Thymus (tissue), 11 donors: ENCODE data around the gene LTB4R. TPM values are rescaled to one million over a fixed set of nuclear protein-coding genes. Genes with fewer than 3 reads are reported as not detected.
A peak's percentile ranks its signal among the peaks of the same experiment; 100 is the strongest.
"Not testable (repeated sequence)": the region's sequence is repeated elsewhere in the genome, so short reads cannot be mapped to it uniquely, and the experiment has no call there.

Experiments used
- DNase-seq, 9 donors: peaks; one replicate each; pipeline ENCODE4 v3.0.0-alpha.2; 2013; ENCODE audit warnings: low spot score in 9 of 9, low read depth in 6 of 9, missing footprints in 1 of 9
- H3K27ac ChIP-seq, 2 donors: one replicate each; pipeline ENCODE4 v1.5.1; 2013; ENCODE audit warnings: control low read depth in 1 of 2, low read depth in 1 of 2, low read length in 1 of 2, mild to moderate bottlenecking in 1 of 2, moderate library complexity in 1 of 2
- H3K27me3 ChIP-seq, 2 donors: one replicate each; pipeline ENCODE4 v1.5.1; 2013; ENCODE audit warnings: low read length in 1 of 2; ENCODE audit not compliant: control insufficient read depth in 2 of 2, insufficient read depth in 1 of 2
- H3K36me3 ChIP-seq, 2 donors: one replicate each; pipeline ENCODE4 v1.5.1; 2013; ENCODE audit warnings: low read length in 1 of 2, mild to moderate bottlenecking in 1 of 2, moderate library complexity in 1 of 2; ENCODE audit not compliant: control insufficient read depth in 2 of 2, insufficient read depth in 2 of 2
- H3K4me1 ChIP-seq, 2 donors: one replicate each; pipeline ENCODE4 v1.5.1; 2013; ENCODE audit warnings: low read length in 2 of 2; ENCODE audit not compliant: control insufficient read depth in 2 of 2, insufficient read depth in 2 of 2
- H3K4me3 ChIP-seq, 2 donors: one replicate each; pipeline ENCODE4 v1.5.1; 2013; ENCODE audit warnings: low read length in 2 of 2, control low read depth in 1 of 2, mild to moderate bottlenecking in 1 of 2
- H3K9me3 ChIP-seq, 2 donors: one replicate each; pipeline ENCODE4 v1.5.1; 2013; ENCODE audit warnings: low read length in 1 of 2, mild to moderate bottlenecking in 1 of 2; ENCODE audit not compliant: control insufficient read depth in 2 of 2, insufficient read depth in 1 of 2
- WGBS: extraction: QIAGEN DNeasy Blood & Tissue Kit; methylation state at CpG from one replicate; pipeline ENCODE4 v1.1.7; 2013; 5-methylcytosine and 5-hydroxymethylcytosine counted together
- polyA plus RNA-seq: library from polyadenylated mRNA; stranded (reverse); fragments of 200-250 nt; gene quantifications from one replicate; pipeline ENCODE4 v1.2.3, GENCODE V29; 2013
- total RNA-seq: library from RNA; stranded (reverse); fragments of 120-200 nt; gene quantifications from one replicate; pipeline ENCODE4 v1.2.4, GENCODE V29; 2013
- donor health status: healthy.

Gene LTB4R
- total and polyA plus RNA-seq, 2 donors, result 4.4 to 73.3 TPM

GRCh38 chr14:24324024-24324423 is 12.7 kb downstream of the LTB4R start:
- H3K9me3 ChIP-seq, result no peaks in the 10 kb centered on the region
- H3K27ac ChIP-seq, result no peak overlapping the region
- no peak for DNase-seq
- H3K4me3 ChIP-seq, result no peak overlapping the region
- H3K36me3 ChIP-seq, result no peaks in the 10 kb centered on the region
- peaks cover 0 to 8% of the 10 kb centered on the region in 2 donors for H3K4me1 ChIP-seq
- 93% methylated on average over 6 of the region's 6 CpGs for WGBS
- peaks cover 0 to 6% of the 10 kb centered on the region in 2 donors for H3K27me3 ChIP-seq

- Histone ChIP-seq H3K9me3 (no peaks in the 10 kb centered on the region), H3K4me3 (no peak overlapping the region), H3K36me3 (no peaks in the 10 kb centered on the region), H3K27ac (no peak overlapping the region), H3K27me3 (peaks cover 0 to 11% of the 10 kb centered on the region in 2 donors), H3K4me1 (peaks cover 0 to 11% of the 10 kb centered on the region in 2 donors)
- WGBS, result 64% methylated on average over 5 of the region's 5 CpGs
- no peak for DNase-seq
Measured at GRCh38 chr14:24325041-24325530, 13.8 kb downstream of the LTB4R start.

- Histone ChIP-seq H3K4me1 (peaks cover 0 to 11% of the 10 kb centered on the region in 2 donors), H3K9me3 (no peaks in the 10 kb centered on the region), H3K27ac (no peak overlapping the region), H3K27me3 (peaks cover 7 to 20% of the 10 kb centered on the region in 2 donors), H3K4me3 (no peak overlapping the region), H3K36me3 (no peaks in the 10 kb centered on the region)
- 93% methylated on average over 9 of the region's 9 CpGs for WGBS
- DNase-seq, result no peak
Measured at GRCh38 chr14:24325963-24326362, 14.7 kb downstream of the LTB4R start.

DNA sequence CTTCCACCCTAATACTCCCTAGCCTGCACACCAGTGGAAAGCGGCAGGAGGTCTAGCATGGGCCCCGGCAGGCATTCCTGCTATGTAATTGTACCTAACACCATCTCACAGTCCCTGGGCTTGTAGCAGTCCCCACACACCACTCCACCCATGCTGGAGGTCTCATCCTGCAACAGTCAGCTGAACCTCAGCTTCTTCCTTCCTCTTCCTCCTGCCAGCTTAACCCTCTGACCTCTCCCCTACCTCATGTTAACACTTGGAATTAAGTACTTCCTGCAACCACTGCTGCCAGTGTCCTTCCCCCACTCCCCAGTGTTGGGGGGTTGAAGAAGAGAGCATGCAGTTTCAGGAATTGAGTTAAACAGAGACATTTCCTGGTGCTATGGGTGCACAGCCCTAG is 16.0 kb downstream of the LTB4R start:
- Histone ChIP-seq H3K4me1 (peaks cover 3 to 18% of the 10 kb centered on the region in 2 donors), H3K27me3 (peaks cover 18 to 33% of the 10 kb centered on the region in 2 donors), H3K9me3 (no peaks in the 10 kb centered on the region), H3K4me3 (no peak overlapping the region), H3K36me3 (no peaks in the 10 kb centered on the region), H3K27ac (no peak overlapping the region)
- peak in 1 of 9 donors; percentile 40 for DNase-seq
- WGBS, result 88% methylated on average over 2 of the region's 2 CpGs

- 46% methylated on average over 9 of the region's 9 CpGs for WGBS
- Histone ChIP-seq H3K27me3 (peaks cover 24 to 36% of the 10 kb centered on the region in 2 donors), H3K4me1 (peaks cover 3 to 24% of the 10 kb centered on the region in 2 donors)
- H3K4me3 ChIP-seq, H3K9me3 ChIP-seq, DNase-seq, H3K36me3 ChIP-seq, H3K27ac ChIP-seq: not testable (repeated sequence)
Measured at GRCh38 chr14:24327914-24328313, 16.6 kb downstream of the LTB4R start.

- no peak for DNase-seq
- no peak overlapping the region for H3K27ac ChIP-seq
- peaks cover 5 to 35% of the 10 kb centered on the region in 2 donors for H3K4me1 ChIP-seq
- no peak overlapping the region for H3K4me3 ChIP-seq
- peaks cover 0 to under 1% of the 10 kb centered on the region in 2 donors for H3K9me3 ChIP-seq
- WGBS, result 97% methylated on average over 12 of the region's 12 CpGs
- no peaks in the 10 kb centered on the region for H3K36me3 ChIP-seq
- peaks cover 35 to 49% of the 10 kb centered on the region in 2 donors for H3K27me3 ChIP-seq
Measured at GRCh38 chr14:24329073-24329663, 17.9 kb downstream of the LTB4R start.

DNA sequence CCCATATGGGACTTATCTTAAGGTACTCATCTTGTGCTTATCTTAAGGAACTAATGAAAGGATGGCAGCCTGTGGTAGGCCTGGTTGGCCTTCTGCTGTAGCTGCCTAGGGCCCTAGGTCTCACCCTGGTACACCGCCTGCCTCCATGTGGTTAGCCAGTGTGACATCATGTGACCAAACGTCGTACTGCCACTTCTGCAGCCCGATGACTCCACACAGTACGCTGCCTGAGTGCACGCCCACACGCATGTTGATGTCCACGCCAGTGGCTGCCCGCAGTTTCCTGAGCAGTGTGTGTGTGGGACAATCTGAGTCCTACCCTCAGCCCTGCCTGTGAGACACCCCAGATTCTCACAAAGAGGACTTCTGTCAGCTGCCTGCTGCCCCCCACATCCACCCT is 18.4 kb downstream of the LTB4R start:
- peaks cover 11 to 41% of the 10 kb centered on the region in 2 donors for H3K4me1 ChIP-seq
- 61% methylated on average over 9 of the region's 9 CpGs for WGBS

DNA sequence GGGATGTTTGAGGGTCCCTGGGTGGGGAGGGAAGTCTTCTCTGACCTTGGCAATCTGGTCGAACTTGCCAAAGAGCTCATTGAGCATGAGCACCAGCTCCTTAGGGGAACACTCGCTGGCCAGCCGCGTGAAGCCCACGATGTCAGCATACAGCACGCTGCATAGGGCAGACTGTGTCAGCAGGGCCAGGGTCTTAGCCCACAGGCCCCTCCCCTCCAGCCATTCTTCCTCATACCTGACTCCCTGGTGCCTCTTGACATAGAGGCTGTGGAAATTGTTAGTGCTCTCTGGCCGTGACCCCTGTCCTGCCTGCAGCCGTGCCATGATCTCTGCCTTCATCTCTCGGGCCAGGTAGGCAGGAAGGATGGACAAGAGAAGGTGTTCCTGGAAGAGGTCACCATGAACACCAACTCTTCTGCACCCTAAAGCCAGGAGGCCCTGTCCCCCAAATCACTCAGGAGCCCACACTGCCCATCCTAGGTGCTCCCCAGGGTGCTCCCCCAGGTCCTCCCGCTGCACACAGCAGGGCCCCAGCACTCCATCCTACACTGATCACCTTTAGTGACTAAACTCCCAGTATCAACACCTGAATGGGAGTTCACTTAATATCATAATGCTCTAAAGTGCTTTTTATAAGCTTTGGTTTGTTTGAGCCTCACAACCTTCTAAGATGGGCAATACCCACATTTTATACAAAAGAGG is 19.8 kb downstream of the LTB4R start:
- H3K27me3 ChIP-seq, result peaks cover 55 to 68% of the 10 kb centered on the region in 2 donors
- no peak overlapping the region for H3K27ac ChIP-seq
- peaks cover 0 to 5% of the 10 kb centered on the region in 2 donors for H3K36me3 ChIP-seq
- WGBS, result 97% methylated on average over 10 of the region's 10 CpGs
- H3K4me3 ChIP-seq, result no peak overlapping the region
- peaks cover 11 to 47% of the 10 kb centered on the region in 2 donors for H3K4me1 ChIP-seq
- H3K9me3 ChIP-seq, result peaks cover 0 to 8% of the 10 kb centered on the region in 2 donors
- no peak for DNase-seq

More for the DNA sequence above, 18.4 kb downstream of the LTB4R start:
- no peak for DNase-seq
- Histone ChIP-seq H3K36me3 (no peaks in the 10 kb centered on the region), H3K27me3 (peaks cover 41 to 54% of the 10 kb centered on the region in 2 donors), H3K4me3 (no peak overlapping the region), H3K27ac (no peak overlapping the region), H3K9me3 (peaks cover 0 to 5% of the 10 kb centered on the region in 2 donors)

DNA sequence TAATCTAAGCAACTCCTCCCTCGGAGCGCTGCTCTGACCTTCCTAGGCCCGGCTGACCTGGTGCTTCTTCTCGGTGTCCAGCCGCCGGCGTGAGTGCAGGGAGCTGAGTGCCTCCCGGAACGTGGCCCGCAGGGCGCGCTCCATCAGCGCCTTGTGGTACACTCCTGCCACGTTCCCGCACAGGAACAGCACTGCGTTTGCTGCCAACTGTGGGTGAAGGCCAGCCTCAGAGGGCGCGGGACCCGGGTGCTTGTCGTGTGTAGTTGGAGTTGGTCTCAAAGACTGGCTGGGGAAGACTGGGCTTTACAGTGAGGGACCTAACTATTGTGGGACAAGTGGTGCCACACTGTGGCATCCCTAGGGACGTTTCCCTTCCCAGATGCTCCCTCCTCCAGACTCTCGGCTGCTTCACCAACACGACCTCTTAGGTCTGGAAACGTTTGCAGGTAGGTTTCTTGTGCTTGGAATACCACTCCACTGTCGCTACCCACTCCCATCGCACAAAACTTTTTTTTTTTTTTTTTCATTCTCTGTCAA is 20.5 kb downstream of the LTB4R start:
- no peak for DNase-seq
- H3K4me1 ChIP-seq, result peaks cover 11 to 47% of the 10 kb centered on the region in 2 donors
- WGBS, result 61% methylated on average over 26 of the region's 26 CpGs
- peaks cover 0 to 8% of the 10 kb centered on the region in 2 donors for H3K36me3 ChIP-seq
- H3K9me3 ChIP-seq, result peaks cover 0 to 8% of the 10 kb centered on the region in 2 donors
- H3K27me3 ChIP-seq, result peaks cover 61 to 75% of the 10 kb centered on the region in 2 donors
- no peak overlapping the region for H3K27ac ChIP-seq
- no peak overlapping the region for H3K4me3 ChIP-seq
